Stomach (tissue), 9 donors: ENCODE results near the gene UMAD1. TPM values are rescaled to one million over a fixed set of nuclear protein-coding genes. Genes with fewer than 3 reads are reported as not detected.

ENCODE experiments used
- DNase-seq, 2 donors: peaks; one replicate each; pipeline versions ENCODE4 v3.0.0 to v3.0.0-alpha.2; 2013 to 2019
- H3K27ac ChIP-seq, 5 donors: fragments of 200-600 bp in 4 of 5; sonication (generic) in 4 of 5; one replicate each; pipeline ENCODE4 v1.5.1; 2013 to 2019; ENCODE audit warnings: mild to moderate bottlenecking in 1 of 5, moderate library complexity in 1 of 5
- H3K27me3 ChIP-seq, 3 donors: fragments of 200-600 bp; sonication (generic); one replicate each; pipeline ENCODE4 v1.5.1; 2017 to 2019; ENCODE audit warnings: mixed run types in 1 of 3
- H3K36me3 ChIP-seq, 4 donors: fragments of 200-600 bp; sonication (generic); 1 replicate in 3 of 4; 2 replicates in 1 of 4; pipeline ENCODE4 v1.5.1; 2016 to 2019
- H3K4me1 ChIP-seq, 4 donors: fragments of 200-600 bp; sonication (generic); one replicate each; pipeline ENCODE4 v1.5.1; 2016 to 2019
- H3K4me3 ChIP-seq, 4 donors: fragments of 200-600 bp; sonication (generic) in 3 of 4; one replicate each; pipeline ENCODE4 v1.5.1; 2016 to 2019; ENCODE audit warnings: mild to moderate bottlenecking in 1 of 4
- H3K9me3 ChIP-seq, 4 donors: fragments of 200-600 bp; sonication (generic); one replicate each; pipeline ENCODE4 v1.5.1; 2016 to 2019
- CTCF ChIP-seq, 7 experiments: fragments of 450-650 bp in 4 of 7; fragments of 200-600 bp in 3 of 7; sonication (generic) in 3 of 7; IDR thresholded peaks; one replicate each; pipeline ENCODE4 v1.5.1; 2016 to 2019; ENCODE audit warnings: antibody characterized with exemption in 7 of 7, control low read depth in 2 of 7, mild to moderate bottlenecking in 1 of 7
- EP300 ChIP-seq: sonication (generic); formaldehyde crosslinking; IDR thresholded peaks from one replicate; pipeline ENCODE4 v1.6.1; 2017; ENCODE audit warnings: antibody characterized with exemption
- POLR2A ChIP-seq, 4 donors: fragments of 450-650 bp; IDR thresholded peaks; one replicate each; pipeline ENCODE4 v1.6.1; 2016; ENCODE audit warnings: antibody characterized with exemption in 4 of 4, control low read depth in 2 of 4, mild to moderate bottlenecking in 1 of 4, moderate library complexity in 1 of 4
- POLR2AphosphoS5 ChIP-seq, 3 donors: sonication (generic); formaldehyde crosslinking; IDR thresholded peaks; one replicate each; pipeline ENCODE4 v1.6.1; 2016; ENCODE audit warnings: antibody characterized with exemption in 3 of 3
- WGBS, 5 donors: extraction: QIAGEN DNeasy Blood & Tissue Kit in 3 of 5; methylation state at CpG; one replicate each; pipeline versions ENCODE4 v1.1.5 to v1.1.7; 2013 to 2018; 5-methylcytosine and 5-hydroxymethylcytosine counted together
- intact Hi-C: fragments of 100-400 bp; cut with DNase I; formaldehyde crosslinking; loops from one replicate; pipeline ENCODE4 v1.15.1; 2023; ENCODE audit warnings: low total_unique reads
- polyA plus RNA-seq, 3 donors: library from polyadenylated mRNA; stranded (reverse); fragments of 200-250 nt; gene quantifications; one replicate each; pipeline ENCODE4 v1.2.3, GENCODE V29; 2013
- total RNA-seq, 5 donors: library from RNA; depleted of rRNA; stranded (reverse); fragments of >200 nt; gene quantifications; one replicate each; pipeline versions ENCODE4 v1.1.0 to v1.2.3, GENCODE V29; 2014 to 2016
- donor health status: healthy with polysubstance abuse.
- donor health status: Bipolar disorder and iron deficiency.
- donor health status: healthy.

UMAD1 gene
- total and polyA plus RNA-seq, 8 donors = 7.8 to 175 (median 30.1) TPM

DNA sequence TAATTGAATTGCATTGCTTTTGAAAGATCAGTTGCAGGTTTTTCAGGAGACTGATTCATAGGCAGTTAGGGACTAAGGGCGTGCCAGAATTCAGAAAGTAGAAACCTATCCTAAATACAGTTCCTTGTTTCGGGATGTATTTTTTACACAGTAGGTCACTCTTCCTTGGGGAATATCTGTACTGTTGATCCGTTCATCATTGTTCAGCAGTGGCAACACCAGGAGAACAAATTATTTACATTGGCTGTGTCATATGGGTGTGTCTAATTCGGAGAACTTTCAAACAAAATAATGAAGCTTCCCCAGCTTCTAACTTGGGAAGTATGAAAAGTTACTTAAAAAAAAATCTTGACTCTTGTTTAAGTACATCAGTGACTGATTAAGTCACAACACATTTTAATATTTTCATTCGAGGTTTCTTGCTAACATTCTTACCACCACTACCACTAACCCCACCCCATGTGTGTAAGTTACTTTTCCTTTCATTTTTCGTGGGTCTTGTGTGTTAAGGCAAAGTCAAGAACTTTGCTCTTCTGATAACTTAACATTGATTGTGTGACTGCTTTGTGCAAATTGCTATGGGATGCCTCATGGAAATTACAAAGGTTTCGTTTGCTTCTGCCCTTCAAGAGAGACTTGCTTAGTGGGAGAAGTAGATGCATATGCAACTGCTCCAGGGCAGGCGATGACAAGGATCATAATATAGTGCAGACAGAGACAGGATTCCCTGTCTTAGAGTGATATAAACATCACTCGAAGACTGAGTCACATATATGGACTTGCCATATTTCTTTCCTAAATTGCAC, 121.6 kb downstream of the UMAD1 start:
- WGBS, 5 donors = 6 to 9% (median 7%) methylated on average over 9 of the region's 9 CpGs
- H3K9me3 ChIP-seq = no peaks in the 10 kb centered on the region
- TF ChIP-seq EP300 (no peak), POLR2AphosphoS5 (IDR thresholded peaks at IDR 0.05) (peak in 2 of 3 donors; percentile 9 to 35), POLR2A (IDR thresholded peaks at IDR 0.05) (no peak)
- no peaks in the 10 kb centered on the region for H3K27me3 ChIP-seq
- peak overlapping the region; percentile 32 to 42 (median 38) for H3K4me3 ChIP-seq
- H3K4me1 ChIP-seq = peaks cover 10 to 63% (median 37%) of the 10 kb centered on the region in 4 donors
- no peaks in the 10 kb centered on the region for H3K36me3 ChIP-seq
- intact Hi-C loops = no loop called here
- peak overlapping the region; percentile 77 to 85 (median 83) for H3K27ac ChIP-seq
- peak in 1 of 2 donors; percentile 73 for DNase-seq

- intact Hi-C loops = no loop called here
Measured at GRCh38 chr7:7764520-7765396, 124.2 kb downstream of the UMAD1 start.

DNA sequence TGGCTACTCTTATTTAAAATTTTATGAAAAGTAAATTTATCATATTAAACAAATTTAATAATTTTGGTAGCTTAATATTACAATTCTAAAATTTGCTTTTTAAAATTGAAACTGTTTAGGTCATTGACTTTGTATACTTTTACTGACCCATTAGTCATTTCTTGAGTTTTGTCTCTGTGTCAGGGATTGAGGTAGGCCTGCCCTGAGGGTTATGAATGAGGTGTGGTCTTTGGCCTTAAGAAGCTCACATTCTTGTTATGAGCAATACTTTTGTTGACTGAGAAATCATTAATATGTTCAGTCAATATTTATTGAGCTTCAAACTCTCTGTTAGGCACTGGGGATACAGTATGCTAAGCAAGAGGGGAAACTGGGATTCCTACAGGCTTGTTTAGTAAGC, 124.9 kb downstream of the UMAD1 start:
- no peak for DNase-seq
- Histone ChIP-seq H3K4me1 (peaks cover 10 to 85% (median 48%) of the 10 kb centered on the region in 4 donors), H3K4me3 (no peak overlapping the region), H3K27ac (peak overlapping the region in 3 of 5 donors; percentile 25 to 52 (median 40)), H3K27me3 (no peaks in the 10 kb centered on the region), H3K9me3 (no peaks in the 10 kb centered on the region), H3K36me3 (no peaks in the 10 kb centered on the region)
- intact Hi-C loops = no loop called here
- no peak for TF ChIP-seq CTCF (IDR thresholded peaks at IDR 0.05)
- no peak for TF ChIP-seq POLR2AphosphoS5 (IDR thresholded peaks at IDR 0.05)
- no peak for TF ChIP-seq EP300
- no peak for TF ChIP-seq POLR2A (IDR thresholded peaks at IDR 0.05)

More at GRCh38 chr7:7764520-7765396, 124.2 kb downstream of the UMAD1 start:
- DNase-seq = peak in 1 of 2 donors; percentile 29
- no peaks in the 10 kb centered on the region for H3K27me3 ChIP-seq
- H3K4me1 ChIP-seq = peaks cover 10 to 80% (median 48%) of the 10 kb centered on the region in 4 donors
- H3K9me3 ChIP-seq = no peaks in the 10 kb centered on the region
- WGBS, 5 donors = 73 to 76% (median 73%) methylated on average over 3 of the region's 3 CpGs
- H3K27ac ChIP-seq = peak overlapping the region in 4 of 5 donors; percentile 20 to 52 (median 32)
- no peaks in the 10 kb centered on the region for H3K36me3 ChIP-seq
- H3K4me3 ChIP-seq = no peak overlapping the region
- TF ChIP-seq EP300 (no peak), POLR2AphosphoS5 (IDR thresholded peaks at IDR 0.05) (no peak), POLR2A (IDR thresholded peaks at IDR 0.05) (no peak), CTCF (IDR thresholded peaks at IDR 0.05) (no peak)

DNA sequence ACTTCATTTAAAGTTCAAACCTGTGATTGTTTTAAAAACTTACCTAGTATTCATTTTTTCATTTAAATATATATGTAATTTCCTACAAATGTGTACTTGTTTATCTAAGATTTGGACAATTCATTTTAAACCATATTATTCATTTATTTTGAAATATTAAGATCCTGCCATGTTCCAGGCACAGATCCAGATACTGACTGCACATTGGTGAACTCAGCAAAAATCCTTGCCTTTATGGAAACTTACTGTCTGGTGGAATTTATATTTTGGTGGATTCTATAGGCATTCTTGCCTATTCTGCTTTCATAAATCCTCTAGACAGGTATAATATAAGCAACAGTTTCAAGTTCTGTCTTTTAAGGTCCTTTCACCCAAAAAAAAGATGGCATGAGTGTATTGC, 126.1 kb downstream of the UMAD1 start:
- Histone ChIP-seq H3K9me3 (no peaks in the 10 kb centered on the region), H3K36me3 (no peaks in the 10 kb centered on the region), H3K27ac (no peak overlapping the region), H3K4me1 (peaks cover 7 to 82% (median 42%) of the 10 kb centered on the region in 4 donors), H3K27me3 (no peaks in the 10 kb centered on the region), H3K4me3 (no peak overlapping the region)
- no peak for DNase-seq
- intact Hi-C loops = no loop called here
- no peak for TF ChIP-seq EP300
- no peak for TF ChIP-seq CTCF (IDR thresholded peaks at IDR 0.05)
- no peak for TF ChIP-seq POLR2A (IDR thresholded peaks at IDR 0.05)
